Neuronal stem cell (in vitro differentiated cells): ENCODE results near the gene GNAQ.

Source experiments
- DNase-seq: peaks from one replicate; pipeline ENCODE4 v3.0.0-alpha.2; 2013; ENCODE audit warnings: low spot score
- H2AFZ ChIP-seq: one replicate; pipeline ENCODE4 v1.6.1; 2013; ENCODE audit warnings: mild to moderate bottlenecking, low read length, inconsistent platforms
- H2AK5ac ChIP-seq: 2 replicates; pipeline ENCODE4 v1.6.1; 2013; ENCODE audit warnings: low read depth, mild to moderate bottlenecking, inconsistent platforms, low read length, moderate library complexity, mixed read lengths
- H2BK120ac ChIP-seq: 2 replicates; pipeline ENCODE4 v1.6.1; 2013; ENCODE audit warnings: low read depth, mild to moderate bottlenecking, inconsistent platforms, low read length, moderate library complexity, mixed read lengths
- H2BK12ac ChIP-seq: one replicate; pipeline ENCODE4 v1.6.1; 2013; ENCODE audit warnings: low read length, inconsistent platforms
- H2BK15ac ChIP-seq: 2 replicates; pipeline ENCODE4 v1.6.1; 2013; ENCODE audit warnings: mild to moderate bottlenecking, low read length, inconsistent platforms, mixed read lengths
- H2BK5ac ChIP-seq: one replicate; pipeline ENCODE4 v1.6.1; 2013; ENCODE audit warnings: inconsistent platforms, mild to moderate bottlenecking, low read length, moderate library complexity
- H3K14ac ChIP-seq: one replicate; pipeline ENCODE4 v1.6.1; 2013; ENCODE audit warnings: low read length, inconsistent platforms
- H3K18ac ChIP-seq: 2 replicates; pipeline ENCODE4 v1.6.1; 2013; ENCODE audit warnings: low read length, inconsistent platforms
- H3K23ac ChIP-seq: 2 replicates; pipeline ENCODE4 v1.6.1; 2013; ENCODE audit warnings: low read depth, mild to moderate bottlenecking, mixed read lengths, low read length, inconsistent platforms; ENCODE audit not compliant: poor library complexity
- H3K27ac ChIP-seq: replicated peaks from 3 replicates; pipeline ENCODE4 v1.5.1; 2013; ENCODE audit warnings: low read length, inconsistent platforms
- H3K27me3 ChIP-seq, 3 experiments: 2 replicates each; pipeline ENCODE4 v1.6.1; 2013; ENCODE audit warnings: low read length in 3 of 3, mild to moderate bottlenecking in 2 of 3, inconsistent platforms in 1 of 3, low read depth in 1 of 3, mixed read lengths in 1 of 3, moderate library complexity in 1 of 3; ENCODE audit not compliant: control insufficient read depth in 3 of 3, insufficient read depth in 3 of 3
- H3K36me3 ChIP-seq, 2 donors: replicated peaks in 1 of 2; 2 replicates each; pipeline ENCODE4 v1.6.1; 2013; ENCODE audit warnings: low read length in 2 of 2; ENCODE audit not compliant: control insufficient read depth in 2 of 2, insufficient read depth in 2 of 2
- H3K4ac ChIP-seq: 2 replicates; pipeline ENCODE4 v1.6.1; 2013; ENCODE audit warnings: inconsistent platforms, mild to moderate bottlenecking, low read length, moderate library complexity
- H3K4me1 ChIP-seq, 2 donors: 1 replicate in 1 of 2; 2 replicates in 1 of 2; pipeline ENCODE4 v1.6.1; 2013; ENCODE audit warnings: low read length in 2 of 2, low read depth in 1 of 2; ENCODE audit not compliant: control insufficient read depth in 2 of 2, insufficient read depth in 1 of 2
- H3K4me2 ChIP-seq: one replicate; pipeline ENCODE4 v1.6.1; 2013; ENCODE audit warnings: mild to moderate bottlenecking, low read length, inconsistent platforms; ENCODE audit not compliant: insufficient read depth, poor library complexity, severe bottlenecking
- H3K4me3 ChIP-seq, 2 donors: 2 replicates each; pipeline ENCODE4 v1.5.1; 2013; ENCODE audit warnings: low read length in 2 of 2, mild to moderate bottlenecking in 2 of 2, inconsistent platforms in 1 of 2, moderate library complexity in 1 of 2
- H3K79me1 ChIP-seq: one replicate; pipeline ENCODE4 v1.6.1; 2013; ENCODE audit warnings: low read depth, mild to moderate bottlenecking, inconsistent platforms, low read length, moderate library complexity
- H3K9ac ChIP-seq: one replicate; pipeline ENCODE4 v1.6.1; 2013; ENCODE audit warnings: mild to moderate bottlenecking, low read depth, low read length, inconsistent platforms; ENCODE audit not compliant: poor library complexity
- H3K9me3 ChIP-seq, 2 donors: replicated peaks in 1 of 2; 2 replicates each; pipeline versions ENCODE3 to v1.6.1; 2013; ENCODE audit warnings: low read length in 2 of 2, mild to moderate bottlenecking in 2 of 2, inconsistent platforms in 1 of 2, low read depth in 1 of 2, mixed read lengths in 1 of 2, moderate library complexity in 1 of 2; ENCODE audit not compliant: control insufficient read depth in 2 of 2, insufficient read depth in 1 of 2
- H4K8ac ChIP-seq: one replicate; pipeline ENCODE4 v1.6.1; 2013; ENCODE audit warnings: low read depth, mild to moderate bottlenecking, inconsistent platforms, low read length, moderate library complexity
- H4K91ac ChIP-seq: one replicate; pipeline ENCODE4 v1.6.1; 2013; ENCODE audit warnings: low read length, low read depth, mild to moderate bottlenecking, inconsistent platforms; ENCODE audit not compliant: poor library complexity
- WGBS, 2 donors: extraction: QIAGEN DNeasy Blood & Tissue Kit; methylation state at CpG; one replicate each; pipeline ENCODE4 v1.1.7; 2013; ENCODE audit warnings: missing lambda C conversion rate in 2 of 2, mixed read lengths in 1 of 2; ENCODE audit not compliant: insufficient read length in 2 of 2, insufficient replicate concordance in 1 of 2; ENCODE audit errors: extremely low coverage in 2 of 2; 5-methylcytosine and 5-hydroxymethylcytosine counted together

The GNAQ gene

DNA sequence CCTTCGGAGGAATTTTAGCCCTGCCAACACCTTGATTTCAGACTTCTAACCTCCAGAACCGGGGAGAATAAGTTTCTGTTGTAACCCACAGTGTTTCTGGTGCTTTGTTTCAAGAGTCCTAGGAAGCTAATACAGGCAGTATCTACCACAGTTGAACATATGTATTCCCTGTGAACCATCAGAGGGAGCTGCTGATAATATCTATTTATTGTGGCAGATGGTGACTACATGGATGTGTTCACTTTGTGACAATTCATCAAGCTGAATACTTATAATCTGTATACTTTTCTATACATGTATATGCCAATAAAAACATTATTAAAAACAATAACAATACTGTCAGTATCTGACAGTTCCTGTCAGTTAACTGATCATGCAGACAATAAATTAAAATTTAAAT lies 246.3 kb downstream of the GNAQ start:
- Histone ChIP-seq H2AK5ac (no peak overlapping the region), H2BK15ac (no peak overlapping the region), H3K4me2 (no peak overlapping the region), H3K18ac (no peak overlapping the region), H3K36me3 (peaks cover 2 to 44% of the 10 kb centered on the region in 2 donors), H2BK5ac (no peak overlapping the region), H3K9me3 (peaks cover 0 to 1% of the 10 kb centered on the region in 2 donors), H2BK12ac (no peak overlapping the region), H3K4ac (no peak overlapping the region), H3K27ac (no peak overlapping the region), H3K9ac (no peak overlapping the region), H4K8ac (no peak overlapping the region), H4K91ac (no peak overlapping the region), H3K14ac (no peak overlapping the region), H3K79me1 (no peaks in the 10 kb centered on the region), H3K27me3 (no peaks in the 10 kb centered on the region), H3K23ac (no peak overlapping the region), H3K4me1 (no peaks in the 10 kb centered on the region), H2BK120ac (no peak overlapping the region), H2AFZ (no peak overlapping the region), H3K4me3 (no peak overlapping the region)
- no CpG with 5 or more reads among the region's 2 CpGs for WGBS, 2 donors
- no peak for DNase-seq

DNA sequence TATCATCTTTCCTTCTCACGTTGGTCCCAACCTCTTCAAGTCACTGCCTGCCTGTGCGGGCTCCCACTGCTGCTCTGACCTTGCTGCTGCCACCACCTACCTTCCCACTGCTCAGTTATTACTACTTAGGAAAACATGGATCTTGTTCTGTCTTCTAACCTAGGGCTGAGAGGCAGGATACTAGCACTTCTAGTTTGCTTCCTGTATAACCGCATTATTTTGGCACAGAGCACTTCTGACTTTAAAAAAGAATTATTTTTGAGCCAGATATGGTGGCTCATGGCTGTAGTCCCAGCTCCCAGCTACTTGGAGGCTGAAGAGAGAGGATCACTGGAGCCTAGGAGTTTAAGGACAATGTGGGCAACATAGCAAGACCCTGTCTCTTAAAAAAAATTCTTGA lies 248.1 kb downstream of the GNAQ start:
- no peak overlapping the region for H3K27ac ChIP-seq
- peak overlapping the region; percentile 64 for H4K91ac ChIP-seq
- H3K9me3 ChIP-seq: peaks cover 0 to 4% of the 10 kb centered on the region in 2 donors
- no peak overlapping the region for H2AK5ac ChIP-seq
- peaks cover 2 to 44% of the 10 kb centered on the region in 2 donors for H3K36me3 ChIP-seq
- H2AFZ ChIP-seq: no peak overlapping the region
- no peaks in the 10 kb centered on the region for H3K27me3 ChIP-seq
- DNase-seq: no peak
- H3K18ac ChIP-seq: no peak overlapping the region
- no peak overlapping the region for H3K4ac ChIP-seq
- no peak overlapping the region for H3K23ac ChIP-seq
- no CpG with 5 or more reads among the region's 3 CpGs for whole genome bisulfite sequencing, 2 donors
- H3K4me2 ChIP-seq: no peak overlapping the region
- no peak overlapping the region for H3K4me3 ChIP-seq
- no peak overlapping the region for H3K9ac ChIP-seq
- H2BK12ac ChIP-seq: no peak overlapping the region
- H4K8ac ChIP-seq: no peak overlapping the region
- H3K14ac ChIP-seq: no peak overlapping the region
- H2BK5ac ChIP-seq: no peak overlapping the region
- H2BK120ac ChIP-seq: no peak overlapping the region
- H2BK15ac ChIP-seq: no peak overlapping the region
- H3K79me1 ChIP-seq: no peaks in the 10 kb centered on the region
- no peaks in the 10 kb centered on the region for H3K4me1 ChIP-seq

DNA sequence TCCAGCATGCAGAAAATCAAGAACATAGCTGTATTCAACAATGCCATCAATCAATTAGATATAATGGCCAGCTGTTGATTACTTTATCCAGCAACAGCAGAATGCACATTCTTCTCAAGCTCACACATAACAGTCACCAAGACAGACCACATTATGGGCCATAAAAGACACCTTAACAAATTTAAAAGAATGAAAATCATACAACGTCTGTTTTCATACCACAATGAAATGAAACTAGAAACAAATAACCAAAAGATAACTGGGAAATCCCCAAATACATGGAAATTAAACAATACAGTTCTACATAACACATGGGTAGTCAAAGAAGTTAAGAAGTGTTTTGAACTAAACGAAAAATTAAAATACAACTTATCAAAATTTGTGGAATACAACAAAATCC lies 252.6 kb downstream of the GNAQ start:
- Histone ChIP-seq H3K27ac (no peak overlapping the region), H3K4ac (no peak overlapping the region), H3K36me3 (peaks cover 0 to 24% of the 10 kb centered on the region in 2 donors), H3K9me3 (peaks cover 0 to 12% of the 10 kb centered on the region in 2 donors), H3K4me3 (no peak overlapping the region), H3K14ac (no peak overlapping the region), H2AK5ac (no peak overlapping the region), H3K4me2 (no peak overlapping the region), H3K4me1 (no peaks in the 10 kb centered on the region), H2BK15ac (no peak overlapping the region), H3K79me1 (no peaks in the 10 kb centered on the region), H2BK12ac (no peak overlapping the region), H3K23ac (no peak overlapping the region), H2AFZ (no peak overlapping the region), H4K8ac (no peak overlapping the region), H3K9ac (no peak overlapping the region), H3K18ac (no peak overlapping the region), H4K91ac (no peak overlapping the region), H3K27me3 (no peaks in the 10 kb centered on the region), H2BK120ac (no peak overlapping the region), H2BK5ac (no peak overlapping the region)
- no peak for DNase-seq
- no CpG with 5 or more reads among the region's 2 CpGs for WGBS, 2 donors

DNA sequence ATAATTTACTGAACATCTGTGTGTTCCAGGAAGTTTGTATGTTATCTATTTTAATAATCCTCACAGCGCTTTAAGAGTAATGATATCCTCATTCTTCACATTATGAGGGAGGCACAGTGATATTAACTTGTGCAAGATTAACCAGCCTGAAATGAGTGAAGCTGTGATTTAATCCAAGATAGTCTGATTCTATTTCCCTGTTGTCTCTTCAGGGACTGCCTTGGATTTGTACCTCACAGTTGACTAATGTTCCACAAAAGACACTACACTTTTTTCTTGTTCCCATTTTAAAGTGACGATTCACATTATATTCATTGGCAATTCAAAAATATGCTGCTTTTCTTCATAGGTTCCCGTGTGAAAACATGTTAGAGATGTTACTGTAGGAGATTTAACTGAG lies 258.2 kb downstream of the GNAQ start:
- no peaks in the 10 kb centered on the region for H3K79me1 ChIP-seq
- no peak overlapping the region for H3K18ac ChIP-seq
- H3K4me3 ChIP-seq: no peak overlapping the region
- H4K91ac ChIP-seq: no peak overlapping the region
- H3K4me1 ChIP-seq: no peaks in the 10 kb centered on the region
- no peak overlapping the region for H2AFZ ChIP-seq
- H4K8ac ChIP-seq: no peak overlapping the region
- no peak overlapping the region for H3K27ac ChIP-seq
- no peak overlapping the region for H3K14ac ChIP-seq
- H3K4ac ChIP-seq: no peak overlapping the region
- H3K27me3 ChIP-seq: no peaks in the 10 kb centered on the region
- H2BK120ac ChIP-seq: no peak overlapping the region
- no peak overlapping the region for H3K4me2 ChIP-seq
- H2BK5ac ChIP-seq: no peak overlapping the region
- no peak for DNase-seq
- peaks cover 0 to 7% of the 10 kb centered on the region in 2 donors for H3K9me3 ChIP-seq
- H2BK12ac ChIP-seq: no peak overlapping the region
- H3K9ac ChIP-seq: no peak overlapping the region
- no CpG with 5 or more reads among the region's 3 CpGs for WGBS, 2 donors
- H3K23ac ChIP-seq: no peak overlapping the region
- H3K36me3 ChIP-seq: peaks cover 0 to 19% of the 10 kb centered on the region in 2 donors
- H2BK15ac ChIP-seq: no peak overlapping the region
- no peak overlapping the region for H2AK5ac ChIP-seq
